GM21717 (cell line): ENCODE measurements around the gene PDCD11.
"Not testable (repeated sequence)": the region's sequence is repeated elsewhere in the genome, so short reads cannot be mapped to it uniquely, and the experiment has no call there.

Source experiments
- ATAC-seq: cut with Tn5 transposase; IDR thresholded peaks from one replicate; pipeline ENCODE4 v1.9.1; 2021; ENCODE audit warnings: mild to moderate bottlenecking, moderate library complexity; ENCODE audit not compliant: unreplicated experiment

The PDCD11 gene

DNA sequence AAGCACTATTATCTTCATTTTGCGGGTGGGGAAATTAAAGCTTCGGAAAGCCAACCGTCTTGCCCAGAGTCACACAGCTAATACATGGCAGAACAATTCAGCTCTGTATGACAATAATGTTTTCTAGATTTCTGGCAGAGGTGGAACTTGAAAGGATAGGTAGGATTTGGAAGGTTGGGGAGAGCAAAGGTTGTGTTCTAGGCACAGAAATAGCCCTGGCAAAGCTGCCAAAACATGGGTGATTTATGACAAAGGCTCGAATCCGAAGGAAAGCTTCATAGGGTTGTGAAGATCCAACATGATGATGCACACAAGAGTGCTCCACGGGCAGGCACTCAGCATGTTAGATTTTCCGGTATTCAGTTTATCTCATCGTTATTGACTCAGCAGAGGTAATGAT lies 19.2 kb downstream of the PDCD11 start:
- no peak for ATAC-seq

GRCh38 chr10:103416436-103417147 lies 20.2 kb downstream of the PDCD11 start:
- ATAC-seq = no peak

DNA sequence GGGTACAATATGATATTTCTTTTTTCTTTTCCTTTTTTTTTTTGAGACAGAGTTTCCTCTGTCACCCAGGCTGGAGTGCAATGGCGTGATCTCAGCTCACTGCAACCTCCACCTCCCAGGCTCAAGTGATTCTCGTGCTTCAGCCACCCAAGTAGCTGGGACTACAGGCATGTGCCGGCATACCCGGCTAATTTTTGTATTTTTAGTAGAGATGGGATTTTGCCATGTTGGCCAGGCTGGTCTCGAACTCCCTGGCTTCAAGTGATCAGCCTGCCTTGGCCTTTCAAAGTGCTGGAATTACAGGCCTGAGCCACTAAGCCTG lies 20.7 kb downstream of the PDCD11 start:
- not testable (repeated sequence) for ATAC-seq

DNA sequence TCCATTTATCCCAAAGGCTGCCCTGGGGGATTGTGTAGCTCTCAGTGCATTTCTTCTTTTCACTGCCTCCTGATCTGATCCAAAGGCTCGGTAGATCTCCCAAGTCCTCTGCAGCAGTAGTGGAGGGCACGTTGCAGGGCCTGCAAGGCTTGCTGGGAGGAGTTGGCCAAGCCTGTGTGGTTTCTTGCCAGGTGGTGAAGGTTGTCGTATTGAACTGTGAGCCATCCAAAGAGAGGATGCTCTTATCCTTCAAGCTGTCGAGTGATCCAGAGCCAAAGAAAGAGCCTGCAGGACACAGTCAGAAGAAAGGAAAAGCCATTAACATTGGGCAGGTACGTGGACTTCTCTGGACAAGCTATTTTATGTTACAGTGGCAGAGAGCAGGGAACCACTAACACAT lies 21.2 kb downstream of the PDCD11 start:
- ATAC-seq = no peak

DNA sequence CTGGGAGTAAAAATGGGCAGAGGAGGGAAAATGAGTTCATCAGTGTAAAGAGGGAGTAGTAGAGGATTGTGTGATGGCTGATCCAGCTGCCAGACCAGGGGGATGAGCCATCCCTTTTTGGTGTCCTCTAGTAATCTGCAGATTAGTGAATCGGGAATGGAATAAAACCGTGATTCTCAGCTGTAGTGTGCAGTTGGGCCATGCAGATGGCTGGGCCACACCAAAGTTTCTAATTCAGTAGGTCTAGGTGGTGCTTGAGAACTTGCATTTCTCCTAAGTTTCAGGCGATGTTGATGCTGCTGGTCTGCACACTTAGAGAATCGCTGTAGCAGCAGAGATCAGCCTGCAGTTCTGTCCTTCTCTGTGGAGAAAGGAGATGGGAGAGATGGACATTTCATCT lies 22.7 kb downstream of the PDCD11 start:
- no peak for ATAC-seq

DNA sequence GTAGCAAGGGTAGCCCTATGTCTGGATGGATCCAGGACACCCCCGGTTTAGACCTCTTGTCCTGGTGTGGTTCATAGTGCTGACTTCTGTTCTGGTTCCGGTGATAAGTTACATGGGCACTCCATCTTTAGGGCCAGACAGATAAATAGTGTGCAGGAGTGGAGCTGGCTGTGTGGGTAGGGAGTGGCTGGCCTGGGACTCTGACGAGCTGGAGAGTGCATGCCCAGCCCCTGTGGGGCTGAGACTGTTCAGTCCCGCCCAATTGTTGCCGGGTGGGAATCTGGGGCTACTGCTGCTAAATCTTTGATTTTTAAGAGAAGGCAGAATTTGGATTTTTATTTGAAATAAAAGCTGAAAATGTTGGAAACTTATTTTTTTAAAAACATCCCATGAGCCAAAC lies 27.3 kb downstream of the PDCD11 start:
- ATAC-seq = no peak

DNA sequence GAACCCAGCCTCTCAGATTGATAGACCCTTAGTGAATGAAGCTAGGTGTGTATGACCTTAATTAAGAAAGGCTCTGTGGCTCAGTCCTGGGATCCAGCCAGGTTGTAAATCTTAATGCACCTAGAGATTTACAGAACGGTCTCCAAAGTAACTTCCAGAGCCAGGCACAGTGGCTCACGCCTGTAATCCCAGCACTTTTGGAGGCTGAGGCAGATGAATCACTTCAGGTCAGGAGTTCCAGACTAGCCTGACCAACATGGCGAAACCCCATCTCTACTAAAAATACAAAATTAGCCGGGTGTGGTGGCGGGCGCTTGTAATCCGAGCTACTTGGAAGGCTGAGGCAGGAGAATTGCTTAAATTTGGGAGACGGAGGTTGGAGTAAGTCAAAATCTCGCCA lies 31.4 kb downstream of the PDCD11 start:
- ATAC-seq = no peak

DNA sequence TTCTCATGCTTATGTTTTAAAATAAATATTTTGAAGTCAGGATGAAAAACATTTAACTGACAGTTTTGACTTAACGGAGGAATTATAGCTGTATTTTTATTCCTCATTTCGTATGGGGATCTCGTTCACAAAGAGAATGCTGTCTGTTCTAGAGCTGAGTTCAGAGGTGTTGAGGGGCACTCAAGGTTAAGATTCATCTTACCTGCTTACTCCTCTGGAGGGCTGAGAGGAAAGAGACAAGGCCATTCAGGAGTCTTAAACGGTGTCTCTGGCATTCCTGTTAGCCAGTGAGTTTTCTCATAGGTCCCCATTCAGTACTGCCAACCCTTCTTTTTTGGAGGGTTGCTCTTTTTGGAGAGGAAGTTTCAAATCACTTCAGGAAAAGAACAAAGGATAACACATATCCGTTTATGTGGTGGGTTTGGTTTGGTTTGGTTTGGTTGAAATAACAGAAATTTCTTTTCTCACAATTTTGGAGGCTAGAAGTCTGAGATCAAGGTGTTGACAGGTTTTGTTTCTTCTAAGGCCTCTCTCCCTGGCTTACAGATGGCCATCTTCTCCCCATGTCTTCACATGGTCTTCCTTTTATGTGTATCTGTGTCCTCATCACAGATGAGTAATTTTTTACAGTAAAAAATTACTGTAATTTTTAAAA lies 32.7 kb downstream of the PDCD11 start:
- no peak for ATAC-seq

DNA sequence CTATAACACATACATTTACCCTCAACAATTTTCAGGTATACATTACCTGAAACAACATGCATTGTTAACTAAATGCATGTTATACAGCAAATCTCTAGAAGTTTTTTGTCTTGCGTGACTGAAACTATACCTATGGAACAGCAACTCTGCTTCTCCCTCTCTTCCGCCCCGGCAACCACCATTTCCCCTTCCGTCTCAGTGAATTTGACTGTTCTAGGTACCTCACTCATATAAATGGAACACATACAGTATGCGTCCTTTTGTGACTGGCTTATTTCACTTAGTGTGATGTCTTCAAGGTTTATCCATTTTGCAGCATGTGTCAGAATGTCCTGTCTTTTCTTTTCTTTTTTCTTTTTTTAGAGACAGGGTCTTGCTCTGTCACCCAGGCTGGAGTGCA lies 33.2 kb downstream of the PDCD11 start:
- no peak for ATAC-seq

- ATAC-seq = no peak
These were observed 35.5 kb downstream of the PDCD11 start for GRCh38 chr10:103431902-103432301.

GRCh38 chr10:103433858-103434257 lies 37.4 kb downstream of the PDCD11 start:
- no peak for ATAC-seq

DNA sequence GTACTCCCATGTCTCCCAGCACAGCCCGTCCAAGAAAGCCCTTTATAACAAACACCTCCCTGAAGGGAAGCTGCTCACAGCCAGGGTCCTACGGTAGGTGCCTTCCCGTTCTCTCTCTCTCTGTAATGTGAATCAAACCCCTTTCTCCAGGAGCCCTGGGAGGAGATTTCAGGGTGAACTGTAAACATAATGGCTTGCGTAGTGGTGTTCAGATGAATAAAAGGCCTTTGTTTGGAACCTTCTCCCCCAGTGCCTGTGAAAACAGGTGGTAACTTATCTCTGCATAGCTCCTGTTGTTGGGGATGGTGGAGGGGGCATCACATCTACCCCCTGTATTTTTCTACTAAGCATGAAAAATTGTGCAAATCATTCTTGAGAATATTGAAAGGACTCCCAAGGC lies 43.4 kb downstream of the PDCD11 start:
- no peak for ATAC-seq

GRCh38 chr10:103440416-103440815 lies 44.0 kb downstream of the PDCD11 start:
- no peak for ATAC-seq

- ATAC-seq = no peak
These were observed 44.8 kb downstream of the PDCD11 start for GRCh38 chr10:103441206-103441605.

GRCh38 chr10:103441611-103442010 lies 45.2 kb downstream of the PDCD11 start:
- no peak for ATAC-seq

- no peak for ATAC-seq
These were observed 45.6 kb downstream of the PDCD11 start for GRCh38 chr10:103442031-103442461.

DNA sequence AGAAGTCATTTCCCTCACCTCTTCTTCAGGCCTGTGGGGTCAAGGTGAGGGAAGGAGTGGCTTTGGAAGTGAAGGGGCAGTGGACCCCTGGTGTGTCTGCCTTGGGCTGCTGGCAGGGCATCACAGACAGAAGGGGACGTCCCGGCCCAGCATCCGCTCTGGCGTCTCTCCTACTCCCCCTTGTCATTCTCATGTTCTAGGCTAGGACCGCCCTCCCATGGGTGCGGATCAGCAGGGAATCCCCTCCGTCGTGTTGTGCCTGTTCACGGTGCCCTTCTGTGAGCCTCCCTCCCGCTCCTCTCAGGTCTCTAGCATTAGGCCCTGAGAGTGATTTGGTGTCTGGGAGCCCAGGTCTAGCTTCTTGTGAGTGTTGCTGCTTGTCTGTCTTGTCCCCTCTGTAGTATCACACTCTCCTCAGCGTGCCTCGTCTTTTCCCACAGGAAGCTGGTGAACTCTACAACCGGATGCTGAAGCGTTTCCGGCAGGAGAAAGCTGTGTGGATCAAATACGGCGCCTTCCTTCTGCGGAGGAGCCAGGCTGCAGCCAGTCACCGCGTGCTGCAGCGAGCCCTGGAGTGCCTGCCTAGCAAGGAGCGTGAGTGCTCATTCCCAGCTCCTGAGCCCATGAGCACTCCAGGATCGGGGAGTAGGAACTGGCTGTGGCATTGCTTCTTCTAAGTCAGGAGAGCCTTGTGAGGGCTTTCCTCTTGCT lies 47.2 kb downstream of the PDCD11 start:
- ATAC-seq = no peak

- no peak for ATAC-seq
These were observed 48.1 kb downstream of the PDCD11 start for GRCh38 chr10:103444478-103444877.

- ATAC-seq = no peak
These were observed 48.9 kb downstream of the PDCD11 start for GRCh38 chr10:103445366-103445765.

GRCh38 chr10:103445767-103446567 lies 49.5 kb downstream of the PDCD11 start:
- no peak for ATAC-seq

DNA sequence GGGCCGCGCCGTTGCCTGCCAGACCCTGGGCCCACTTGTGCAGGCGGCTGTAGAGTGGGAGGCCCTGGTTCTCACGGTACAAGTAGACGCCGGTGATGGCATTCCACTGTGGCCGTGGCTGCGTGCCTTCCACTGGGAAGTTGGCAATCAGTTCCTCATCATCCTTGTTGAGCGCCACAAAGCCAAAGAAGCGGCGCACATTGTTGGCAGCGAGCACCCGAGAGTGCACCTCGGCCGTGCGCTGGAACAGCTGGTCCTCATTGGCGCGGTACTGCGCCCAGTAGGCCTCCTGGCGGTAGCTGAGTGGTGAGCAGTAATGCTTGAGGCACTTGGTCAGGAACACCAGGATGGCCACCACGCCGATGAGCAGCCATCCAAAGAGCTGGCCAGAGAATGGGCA lies 50.8 kb downstream of the PDCD11 start:
- no peak for ATAC-seq
